WERI-Rb-1 (cell line): ENCODE data around the gene TPRA1.

Experiments used
- DNase-seq: peaks from one replicate; pipeline ENCODE4 v3.0.0-alpha.2; 2020
- H3K27ac ChIP-seq: fragments of 250-450 bp; sonication (Bioruptor Pico); 2 replicates; pipeline ENCODE4 v1.5.1; 2020; ENCODE audit warnings: mild to moderate bottlenecking, moderate library complexity
- H3K27me3 ChIP-seq: fragments of 250-450 bp; sonication (Bioruptor Pico); 2 replicates; pipeline ENCODE4 v1.5.1; 2021; ENCODE audit warnings: mild to moderate bottlenecking, low read depth, moderate library complexity; ENCODE audit not compliant: insufficient read depth, severe bottlenecking
- H3K36me3 ChIP-seq: fragments of 250-450 bp; sonication (Bioruptor Pico); 2 replicates; pipeline ENCODE4 v1.5.1; 2020; ENCODE audit warnings: mild to moderate bottlenecking, moderate library complexity
- H3K4me3 ChIP-seq: 2 replicates; pipeline ENCODE4 v1.5.1; 2011; ENCODE audit warnings: low read depth, mild to moderate bottlenecking, control low read depth, low read length
- H3K9me3 ChIP-seq: fragments of 250-450 bp; sonication (Bioruptor Pico); 2 replicates; pipeline ENCODE4 v1.5.1; 2021; ENCODE audit warnings: mild to moderate bottlenecking, moderate library complexity; ENCODE audit not compliant: severe bottlenecking
- CTCF ChIP-seq: IDR thresholded peaks from 2 replicates; pipeline ENCODE4 v1.5.1; 2011; ENCODE audit warnings: low read depth, mild to moderate bottlenecking, control low read depth, inconsistent platforms, low read length

Gene TPRA1

DNA sequence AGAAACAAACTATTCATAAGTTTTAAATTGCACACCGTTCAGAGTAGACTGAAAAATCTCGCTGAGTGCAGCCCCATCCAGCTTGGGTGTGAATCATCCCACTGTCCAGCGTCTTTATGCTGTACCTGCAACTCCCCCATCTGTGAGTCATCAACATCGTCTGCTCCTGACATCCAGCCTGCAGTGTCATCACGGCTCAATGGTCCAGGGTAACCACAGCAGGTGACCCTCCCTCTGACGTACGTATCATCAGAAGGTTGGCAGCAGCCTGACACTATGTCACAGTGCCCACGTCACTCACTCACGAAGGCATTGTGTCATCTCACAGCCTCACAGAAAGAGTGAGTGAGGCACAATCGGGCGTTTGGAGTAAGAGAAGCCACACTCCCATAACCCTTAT, 65.2 kb downstream of the TPRA1 start:
- H3K36me3 ChIP-seq, result no peaks in the 10 kb centered on the region
- no peak for DNase-seq
- H3K27ac ChIP-seq, result no peak overlapping the region
- H3K4me3 ChIP-seq, result no peak overlapping the region
- no peak for TF ChIP-seq CTCF
- H3K27me3 ChIP-seq, result no peaks in the 10 kb centered on the region
- peaks cover 3% of the 10 kb centered on the region for H3K9me3 ChIP-seq

DNA sequence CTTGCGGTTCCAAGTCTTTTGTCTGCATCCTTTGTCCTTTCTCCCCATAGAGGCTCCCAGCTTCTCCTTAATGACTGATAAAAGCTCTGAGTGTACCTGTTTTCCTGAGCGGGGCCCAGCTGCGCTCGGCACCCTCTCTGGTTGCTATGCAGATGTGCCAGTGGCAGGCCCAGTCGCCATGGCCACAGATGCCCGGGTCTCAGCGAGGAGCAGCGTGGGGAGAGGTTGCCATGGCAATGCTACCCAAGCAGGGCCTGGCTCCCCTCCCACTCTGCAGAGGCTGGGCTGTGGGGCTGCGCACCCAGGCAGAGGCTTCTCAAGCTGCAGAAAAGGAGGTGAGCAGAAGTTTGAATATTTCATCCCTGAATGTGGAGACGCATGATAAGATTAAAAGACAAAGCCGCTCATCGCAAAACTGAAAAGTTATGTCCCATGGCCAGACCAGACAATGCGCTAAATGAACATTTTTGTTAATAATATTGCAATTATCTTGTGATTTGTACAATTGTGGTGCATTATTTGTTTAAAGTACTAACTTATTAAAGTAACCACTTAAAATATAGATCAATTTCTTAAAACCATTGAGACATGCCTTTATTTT, 66.1 kb downstream of the TPRA1 start:
- DNase-seq, result no peak
- TF ChIP-seq CTCF, result no peak
- Histone ChIP-seq H3K36me3 (no peaks in the 10 kb centered on the region), H3K4me3 (no peak overlapping the region), H3K27me3 (no peaks in the 10 kb centered on the region), H3K27ac (no peak overlapping the region), H3K9me3 (peaks cover 3% of the 10 kb centered on the region)
